HG03196 (cell line): ENCODE measurements around the gene COQ2.
"Not testable (repeated sequence)": the region's sequence is repeated elsewhere in the genome, so short reads cannot be mapped to it uniquely, and the experiment has no call there.

ENCODE experiments used
- ATAC-seq: cut with Tn5 transposase; IDR thresholded peaks from one replicate; pipeline ENCODE4 v1.9.1; 2021; ENCODE audit not compliant: unreplicated experiment

Gene COQ2

DNA sequence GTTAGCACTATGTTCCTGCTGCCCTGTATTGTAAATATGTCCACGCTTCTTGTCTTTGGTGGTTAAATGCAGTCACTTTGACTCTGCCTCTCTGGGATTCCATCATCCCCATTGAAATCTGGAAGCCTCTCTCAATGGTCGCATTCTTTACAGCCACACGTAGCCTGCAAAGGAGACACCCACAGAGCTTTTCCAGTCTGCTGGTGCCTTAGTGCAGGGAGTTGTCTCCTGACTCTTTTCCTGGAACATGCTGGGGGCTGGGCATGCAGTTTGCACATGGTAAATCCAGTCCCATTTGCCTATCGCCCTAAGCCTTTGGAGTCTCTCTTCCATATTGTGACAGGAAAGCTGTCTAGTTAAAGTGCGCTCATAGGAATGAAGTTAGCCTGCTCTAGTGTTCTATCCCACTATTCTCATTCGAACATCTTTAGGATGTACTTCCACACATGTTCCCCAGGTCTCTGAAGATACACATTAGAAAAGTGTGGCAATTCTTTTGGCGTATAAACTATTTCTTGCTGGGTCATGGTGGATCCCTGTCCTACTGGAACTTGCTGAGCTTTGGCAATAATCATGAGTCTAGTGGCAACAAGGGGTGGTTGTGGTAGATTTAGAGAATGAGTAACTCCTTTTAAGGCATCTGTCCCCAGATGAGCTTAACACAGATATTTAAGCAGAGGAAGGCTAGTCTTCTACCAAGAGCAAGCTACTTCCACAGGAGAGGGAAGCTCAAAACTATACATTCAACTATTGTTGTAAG is 33.7 kb downstream of the COQ2 start:
- ATAC-seq, result no peak

- no peak for ATAC-seq
Measured at GRCh38 chr4:83248486-83248885, 36.1 kb downstream of the COQ2 start.

DNA sequence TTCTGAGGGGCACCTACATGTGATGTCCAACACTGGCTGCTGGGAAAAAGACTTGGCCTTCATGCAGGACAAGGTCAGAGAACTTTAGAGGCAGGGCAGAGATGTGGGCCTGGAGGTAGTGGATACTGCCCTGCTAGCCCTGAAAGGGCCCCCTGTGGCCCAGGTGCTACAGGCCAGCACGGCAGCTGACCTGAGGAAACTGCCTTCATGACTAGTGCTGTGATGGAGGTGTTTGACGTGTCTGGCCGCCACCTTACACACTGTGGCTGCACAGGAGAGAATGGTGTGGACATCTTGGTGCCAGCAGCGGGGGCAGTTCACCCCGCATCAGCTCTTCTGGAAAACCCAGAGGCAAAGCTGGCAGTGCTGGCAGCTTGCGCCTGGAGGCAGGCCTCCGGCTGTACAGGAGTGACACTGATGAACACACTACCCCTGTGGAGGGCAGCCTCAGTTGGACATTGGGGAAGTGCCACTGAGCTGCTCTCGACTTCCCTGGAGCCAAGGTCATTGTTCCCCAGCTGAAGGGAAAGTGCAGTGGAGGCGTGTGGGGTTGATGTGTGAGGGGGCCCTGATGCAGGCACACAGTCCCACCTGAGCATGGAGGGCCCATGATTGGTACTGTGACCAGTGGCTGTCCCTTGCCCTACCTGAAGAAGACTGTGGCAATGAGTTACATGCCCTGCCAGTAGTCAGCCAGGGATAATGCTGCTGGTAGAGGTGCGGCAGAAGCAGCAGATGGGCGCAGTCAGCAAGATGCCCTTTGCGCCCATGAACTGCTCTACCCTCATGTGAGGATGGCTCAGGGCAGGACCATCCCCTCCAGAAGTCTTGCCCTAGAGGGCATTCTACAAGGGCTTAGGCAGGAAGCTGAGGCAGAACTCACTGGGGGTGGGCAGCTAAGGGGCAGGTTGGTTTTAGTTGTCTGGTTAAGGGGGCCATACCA is 36.9 kb downstream of the COQ2 start:
- ATAC-seq, result no peak

- no peak for ATAC-seq
Measured at GRCh38 chr4:83241132-83241531, 43.5 kb downstream of the COQ2 start.

DNA sequence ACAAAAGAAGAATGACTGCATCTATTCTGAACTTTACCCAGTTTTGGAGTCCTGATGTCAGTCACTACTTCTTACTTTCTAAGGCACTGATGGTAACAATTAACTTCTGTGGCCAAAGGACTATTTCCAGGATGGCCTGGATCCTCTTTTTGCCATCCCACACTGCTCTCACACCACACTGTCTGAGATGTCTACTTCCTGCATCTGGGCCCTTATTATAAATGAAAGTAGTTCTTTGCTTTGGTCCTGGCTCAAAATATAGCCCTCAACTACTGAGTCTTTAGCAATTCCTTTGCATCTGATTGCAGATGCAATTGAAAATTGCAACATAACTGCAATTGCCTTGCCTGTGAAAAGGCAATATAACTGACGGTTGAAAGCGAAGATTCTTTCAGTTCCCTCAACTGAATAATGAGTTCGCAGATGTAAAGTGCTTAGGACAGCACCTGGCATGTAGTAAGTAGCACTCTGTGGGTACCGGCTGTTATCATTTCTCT is 44.2 kb downstream of the COQ2 start:
- peak; percentile 96 for ATAC-seq

DNA sequence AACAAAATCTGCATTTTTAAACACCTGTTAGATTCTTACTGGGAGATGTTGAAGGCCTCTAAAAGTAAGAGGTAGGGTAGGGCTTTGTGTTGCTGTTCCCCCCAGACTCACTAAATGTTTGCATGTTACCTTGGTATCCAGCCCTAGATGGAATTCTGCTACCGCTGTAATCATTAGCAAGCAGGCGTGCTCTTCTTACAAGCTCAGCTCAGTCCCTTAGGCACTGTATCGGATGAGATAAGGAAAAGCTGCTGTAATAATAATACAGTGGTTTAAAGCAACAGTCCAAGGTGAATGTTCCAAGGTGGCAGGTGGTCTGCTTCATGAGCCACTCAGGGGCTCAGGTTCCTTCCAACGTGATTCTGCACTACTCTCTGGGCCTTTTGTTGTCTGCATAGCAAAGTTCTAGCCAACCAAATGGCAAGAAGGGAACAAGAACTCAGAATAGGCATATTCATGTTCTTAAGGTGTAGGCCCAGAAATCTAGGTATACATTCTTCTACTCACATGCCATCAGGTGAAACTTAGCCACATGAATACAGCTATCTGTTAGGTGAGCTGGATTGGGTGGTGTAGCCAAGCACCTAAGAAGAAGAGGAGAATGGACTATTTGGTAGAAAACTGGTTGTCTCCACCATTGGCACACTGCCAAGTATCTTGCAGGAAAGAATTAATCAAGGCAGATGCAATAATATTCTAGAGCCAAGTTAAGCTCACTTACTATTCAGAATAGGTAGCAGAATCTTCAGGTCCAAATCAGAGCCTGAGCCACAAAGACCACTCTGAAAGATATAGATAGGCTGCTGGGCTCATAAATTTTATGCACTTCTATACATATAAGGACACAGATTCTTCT is 46.0 kb downstream of the COQ2 start:
- ATAC-seq, result no peak

- no peak for ATAC-seq
Measured at GRCh38 chr4:83237591-83237990, 47.0 kb downstream of the COQ2 start.

GRCh38 chr4:83235645-83236133 is 48.9 kb downstream of the COQ2 start:
- not testable (repeated sequence) for ATAC-seq

GRCh38 chr4:83234902-83235644 is 49.5 kb downstream of the COQ2 start:
- no peak for ATAC-seq

GRCh38 chr4:83234387-83234786 is 50.2 kb downstream of the COQ2 start:
- not testable (repeated sequence) for ATAC-seq

DNA sequence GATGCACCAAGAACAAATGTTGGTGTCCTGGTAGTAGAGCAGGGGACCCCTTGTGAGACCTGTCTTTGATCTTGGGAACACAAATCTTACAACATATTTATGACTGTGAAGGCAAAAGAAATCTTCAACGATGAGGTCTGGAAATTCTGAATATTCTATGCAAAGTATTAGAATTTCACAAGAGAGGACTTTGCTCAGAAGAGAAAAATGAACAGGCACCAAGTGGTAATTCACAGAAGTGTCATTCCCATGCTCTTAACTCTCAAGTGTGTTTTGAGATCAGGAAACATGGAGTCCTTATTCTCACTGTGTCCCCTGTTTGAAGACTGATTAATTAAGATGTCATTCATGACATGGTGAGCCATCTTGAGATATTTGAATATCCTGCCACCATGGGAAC is 52.5 kb downstream of the COQ2 start:
- no peak for ATAC-seq

- peak; percentile 80 for ATAC-seq
Measured at GRCh38 chr4:83231620-83232076, 53.0 kb downstream of the COQ2 start.

DNA sequence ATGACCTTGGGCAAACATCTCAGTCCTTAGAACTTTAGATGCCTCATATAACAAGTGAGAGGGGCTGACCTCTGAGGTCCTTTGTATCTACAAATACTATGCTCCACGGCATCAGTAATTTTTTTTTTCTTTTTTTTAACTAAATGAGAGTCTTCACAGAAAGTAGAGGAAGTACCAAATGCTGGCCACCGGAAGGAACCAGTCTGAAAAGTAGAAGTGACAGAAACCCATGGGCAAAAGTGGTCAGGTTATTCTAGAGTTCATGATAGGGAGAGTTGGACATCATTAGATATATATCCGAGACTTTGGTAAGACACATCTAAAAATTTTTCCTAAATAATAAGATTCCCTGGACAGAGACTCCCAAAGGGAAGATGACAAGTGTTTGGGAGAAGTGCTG is 53.7 kb downstream of the COQ2 start:
- no peak for ATAC-seq

DNA sequence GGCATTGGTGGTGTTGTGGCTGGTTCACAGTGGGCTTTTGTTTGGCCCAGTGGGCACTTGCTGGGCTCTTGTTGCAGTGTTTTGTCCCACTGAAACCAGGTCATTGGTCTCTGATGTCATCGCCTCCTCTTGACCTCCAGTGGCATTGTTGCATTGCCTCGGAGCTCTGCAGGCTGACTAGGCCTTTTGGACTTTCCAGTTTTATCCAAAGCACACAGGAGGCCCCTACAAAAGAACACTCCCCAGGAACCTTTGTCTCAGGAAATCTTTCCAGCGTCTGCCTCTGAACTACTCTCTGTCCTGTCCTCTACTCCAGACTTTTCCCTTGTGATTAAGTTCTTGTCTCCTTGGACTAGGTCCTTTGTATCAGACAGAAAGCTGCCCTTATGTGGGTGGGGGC is 54.8 kb downstream of the COQ2 start:
- no peak for ATAC-seq

DNA sequence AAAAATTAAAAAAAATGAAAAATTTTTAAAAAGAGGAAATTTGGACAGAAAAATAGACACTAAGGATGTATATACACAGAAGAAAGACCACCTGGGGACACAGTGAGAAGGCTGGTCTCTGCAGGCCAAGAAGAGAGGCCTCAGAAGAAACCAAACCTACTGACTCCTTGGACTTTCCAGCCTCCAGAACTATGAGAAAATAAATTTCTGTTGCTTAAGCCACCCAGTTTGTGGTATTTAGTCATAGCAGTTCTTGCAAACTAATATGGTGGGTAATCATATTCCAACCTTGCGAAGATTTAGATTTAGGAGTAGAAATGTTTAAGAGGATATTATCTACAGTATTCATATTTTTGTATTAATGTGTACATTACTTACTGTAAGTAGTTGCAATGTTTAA is 56.4 kb downstream of the COQ2 start:
- ATAC-seq, result no peak

DNA sequence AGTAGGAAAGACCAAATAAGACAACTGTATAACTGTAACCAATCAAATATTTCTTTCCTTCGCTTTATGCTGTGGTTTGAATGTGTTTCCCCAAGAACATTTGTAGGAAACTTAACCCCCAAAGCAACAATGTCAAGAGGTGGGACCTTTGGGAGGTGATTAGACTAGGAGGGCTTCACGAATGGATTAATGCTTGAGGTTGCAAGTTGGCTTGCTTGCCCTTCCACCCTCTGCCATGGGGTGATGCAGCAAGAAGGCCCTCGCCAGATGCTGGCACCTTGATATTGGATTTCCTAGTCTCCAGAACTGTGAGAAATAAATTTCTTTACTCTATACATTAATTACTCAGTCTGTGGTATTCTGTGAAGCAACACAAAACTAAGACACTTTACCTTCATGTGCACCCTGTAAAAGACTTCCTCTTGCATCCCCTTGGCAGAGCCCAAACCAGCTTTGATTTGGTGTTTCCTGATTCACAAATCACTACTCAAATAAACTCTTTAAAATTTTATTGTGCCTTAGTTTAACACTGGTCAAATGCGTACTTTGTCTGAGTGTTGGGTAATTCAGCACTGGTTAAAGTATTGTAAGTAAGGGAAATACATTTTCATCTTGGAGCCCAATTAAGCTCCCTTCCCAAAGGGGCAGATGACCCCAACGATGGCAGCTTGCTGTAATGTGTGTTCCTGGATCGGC is 59.9 kb downstream of the COQ2 start:
- no peak for ATAC-seq

- ATAC-seq, result no peak
Measured at GRCh38 chr4:83223781-83224180, 60.8 kb downstream of the COQ2 start.

GRCh38 chr4:83221897-83222441 is 62.6 kb downstream of the COQ2 start:
- peak; percentile 41 for ATAC-seq
